ENCODE measurements around the gene PIK3R1.

PIK3R1 gene

GRCh38 chr5:68222310-68222709 lies 6.8 kb downstream of the PIK3R1 start:
- Histone ChIP-seq H3K36me3 (ENCODE audit: control insufficient read depth, insufficient read depth, low read length) (peaks cover 3% of the 10 kb centered on the region), H3K27me3 (ENCODE audit: control insufficient read depth, insufficient read depth, low read length) (no peaks in the 10 kb centered on the region), H3K4me3 (ENCODE audit: low read length) (no peak overlapping the region), H3K27ac (ENCODE audit: low read depth, low read length) (no peak overlapping the region), H3K9ac (ENCODE audit: low read length) (no peak overlapping the region), H3K4me1 (ENCODE audit: control insufficient read depth, insufficient read depth, low read length) (peaks cover 31% of the 10 kb centered on the region)

- H3K4me3 ChIP-seq (ENCODE audit: low read length), result peak overlapping the region; percentile 14
- H3K27ac ChIP-seq (ENCODE audit: low read depth, low read length), result no peak overlapping the region
- no peak overlapping the region for H3K9ac ChIP-seq (ENCODE audit: low read length)
- peaks cover 30% of the 10 kb centered on the region for H3K4me1 ChIP-seq (ENCODE audit: control insufficient read depth, insufficient read depth, low read length)
- no peaks in the 10 kb centered on the region for H3K27me3 ChIP-seq (ENCODE audit: control insufficient read depth, insufficient read depth, low read length)
- peaks cover 6% of the 10 kb centered on the region for H3K36me3 ChIP-seq (ENCODE audit: control insufficient read depth, insufficient read depth, low read length)
Measured at GRCh38 chr5:68222824-68223354, 7.3 kb downstream of the PIK3R1 start.

GRCh38 chr5:68223904-68224303 lies 8.3 kb downstream of the PIK3R1 start:
- H3K4me1 ChIP-seq (ENCODE audit: control insufficient read depth, insufficient read depth, low read length), result peaks cover 22% of the 10 kb centered on the region
- no peaks in the 10 kb centered on the region for H3K27me3 ChIP-seq (ENCODE audit: control insufficient read depth, insufficient read depth, low read length)
- H3K4me3 ChIP-seq (ENCODE audit: low read length), result no peak overlapping the region
- peaks cover 6% of the 10 kb centered on the region for H3K36me3 ChIP-seq (ENCODE audit: control insufficient read depth, insufficient read depth, low read length)
- H3K27ac ChIP-seq (ENCODE audit: low read depth, low read length), result no peak overlapping the region
- H3K9ac ChIP-seq (ENCODE audit: low read length), result no peak overlapping the region

- H3K27ac ChIP-seq (ENCODE audit: low read depth, low read length), result no peak overlapping the region
- no peaks in the 10 kb centered on the region for H3K27me3 ChIP-seq (ENCODE audit: control insufficient read depth, insufficient read depth, low read length)
- H3K9ac ChIP-seq (ENCODE audit: low read length), result no peak overlapping the region
- no peak overlapping the region for H3K4me3 ChIP-seq (ENCODE audit: low read length)
- peaks cover 25% of the 10 kb centered on the region for H3K4me1 ChIP-seq (ENCODE audit: control insufficient read depth, insufficient read depth, low read length)
- peaks cover 6% of the 10 kb centered on the region for H3K36me3 ChIP-seq (ENCODE audit: control insufficient read depth, insufficient read depth, low read length)
Measured at GRCh38 chr5:68224509-68225187, 9.1 kb downstream of the PIK3R1 start.

GRCh38 chr5:68225188-68225910 lies 9.8 kb downstream of the PIK3R1 start:
- Histone ChIP-seq H3K36me3 (ENCODE audit: control insufficient read depth, insufficient read depth, low read length) (peaks cover 6% of the 10 kb centered on the region), H3K4me3 (ENCODE audit: low read length) (peak overlapping the region; percentile 14), H3K4me1 (ENCODE audit: control insufficient read depth, insufficient read depth, low read length) (peaks cover 27% of the 10 kb centered on the region), H3K27ac (ENCODE audit: low read depth, low read length) (no peak overlapping the region), H3K27me3 (ENCODE audit: control insufficient read depth, insufficient read depth, low read length) (no peaks in the 10 kb centered on the region), H3K9ac (ENCODE audit: low read length) (no peak overlapping the region)

GRCh38 chr5:68225911-68226545 lies 10.5 kb downstream of the PIK3R1 start:
- no peak overlapping the region for H3K4me3 ChIP-seq (ENCODE audit: low read length)
- H3K27me3 ChIP-seq (ENCODE audit: control insufficient read depth, insufficient read depth, low read length), result no peaks in the 10 kb centered on the region
- H3K36me3 ChIP-seq (ENCODE audit: control insufficient read depth, insufficient read depth, low read length), result peaks cover 6% of the 10 kb centered on the region
- H3K9ac ChIP-seq (ENCODE audit: low read length), result no peak overlapping the region
- H3K27ac ChIP-seq (ENCODE audit: low read depth, low read length), result no peak overlapping the region
- H3K4me1 ChIP-seq (ENCODE audit: control insufficient read depth, insufficient read depth, low read length), result peaks cover 29% of the 10 kb centered on the region

GRCh38 chr5:68226546-68227073 lies 11.1 kb downstream of the PIK3R1 start:
- no peak overlapping the region for H3K4me3 ChIP-seq (ENCODE audit: low read length)

GRCh38 chr5:68227532-68228160 lies 12.1 kb downstream of the PIK3R1 start:
- H3K4me3 ChIP-seq (ENCODE audit: low read length), result no peak overlapping the region
- H3K36me3 ChIP-seq (ENCODE audit: control insufficient read depth, insufficient read depth, low read length), result peaks cover 6% of the 10 kb centered on the region
- H3K9ac ChIP-seq (ENCODE audit: low read length), result no peak overlapping the region
- H3K27me3 ChIP-seq (ENCODE audit: control insufficient read depth, insufficient read depth, low read length), result no peaks in the 10 kb centered on the region
- no peak overlapping the region for H3K27ac ChIP-seq (ENCODE audit: low read depth, low read length)
- H3K4me1 ChIP-seq (ENCODE audit: control insufficient read depth, insufficient read depth, low read length), result peaks cover 34% of the 10 kb centered on the region

More at GRCh38 chr5:68226546-68227073, 11.1 kb downstream of the PIK3R1 start:
- H3K36me3 ChIP-seq (ENCODE audit: control insufficient read depth, insufficient read depth, low read length), result peaks cover 6% of the 10 kb centered on the region
- H3K9ac ChIP-seq (ENCODE audit: low read length), result no peak overlapping the region
- H3K27ac ChIP-seq (ENCODE audit: low read depth, low read length), result no peak overlapping the region
- H3K4me1 ChIP-seq (ENCODE audit: control insufficient read depth, insufficient read depth, low read length), result peaks cover 32% of the 10 kb centered on the region
- H3K27me3 ChIP-seq (ENCODE audit: control insufficient read depth, insufficient read depth, low read length), result no peaks in the 10 kb centered on the region

GRCh38 chr5:68229416-68229815 lies 13.9 kb downstream of the PIK3R1 start:
- H3K4me1 ChIP-seq (ENCODE audit: control insufficient read depth, insufficient read depth, low read length), result peaks cover 31% of the 10 kb centered on the region
- peaks cover 6% of the 10 kb centered on the region for H3K36me3 ChIP-seq (ENCODE audit: control insufficient read depth, insufficient read depth, low read length)
- H3K9ac ChIP-seq (ENCODE audit: low read length), result no peak overlapping the region
- no peaks in the 10 kb centered on the region for H3K27me3 ChIP-seq (ENCODE audit: control insufficient read depth, insufficient read depth, low read length)
- H3K4me3 ChIP-seq (ENCODE audit: low read length), result no peak overlapping the region
- no peak overlapping the region for H3K27ac ChIP-seq (ENCODE audit: low read depth, low read length)

- H3K27me3 ChIP-seq (ENCODE audit: control insufficient read depth, insufficient read depth, low read length), result no peaks in the 10 kb centered on the region
- H3K27ac ChIP-seq (ENCODE audit: low read depth, low read length), result no peak overlapping the region
- no peak overlapping the region for H3K9ac ChIP-seq (ENCODE audit: low read length)
- H3K4me3 ChIP-seq (ENCODE audit: low read length), result no peak overlapping the region
- peaks cover 24% of the 10 kb centered on the region for H3K4me1 ChIP-seq (ENCODE audit: control insufficient read depth, insufficient read depth, low read length)
- H3K36me3 ChIP-seq (ENCODE audit: control insufficient read depth, insufficient read depth, low read length), result peaks cover 6% of the 10 kb centered on the region
Measured at GRCh38 chr5:68230285-68230684, 14.7 kb downstream of the PIK3R1 start.

- H3K4me3 ChIP-seq (ENCODE audit: low read length), result no peak overlapping the region
- H3K9ac ChIP-seq (ENCODE audit: low read length), result no peak overlapping the region
- peaks cover 18% of the 10 kb centered on the region for H3K4me1 ChIP-seq (ENCODE audit: control insufficient read depth, insufficient read depth, low read length)
- peaks cover 4% of the 10 kb centered on the region for H3K36me3 ChIP-seq (ENCODE audit: control insufficient read depth, insufficient read depth, low read length)
- H3K27ac ChIP-seq (ENCODE audit: low read depth, low read length), result no peak overlapping the region
- no peaks in the 10 kb centered on the region for H3K27me3 ChIP-seq (ENCODE audit: control insufficient read depth, insufficient read depth, low read length)
Measured at GRCh38 chr5:68231414-68232076, 16.0 kb downstream of the PIK3R1 start.

Measured in rectal smooth muscle tissue (tissue), 1 donor.